Osteoblast (primary cell): Measurements from ENCODE around the gene COL4A2. TPM values are rescaled to one million over a fixed set of nuclear protein-coding genes. Genes with fewer than 3 reads are reported as not detected.

Experiments used
- DNase-seq: peaks from one replicate; pipeline ENCODE4 v3.0.0; 2011; ENCODE audit warnings: low spot score, mixed read lengths; ENCODE audit not compliant: insufficient read length; ENCODE audit errors: missing footprints
- H2AFZ ChIP-seq: 2 replicates; pipeline ENCODE4 v1.6.0; 2011; ENCODE audit warnings: mild to moderate bottlenecking, low read length
- H3K27ac ChIP-seq: 2 replicates; pipeline ENCODE4 v1.5.1; 2011; ENCODE audit warnings: mild to moderate bottlenecking, low read depth, low read length, moderate library complexity
- H3K27me3 ChIP-seq: 2 replicates; pipeline ENCODE4 v1.6.0; 2012; ENCODE audit warnings: mild to moderate bottlenecking, control low read depth, inconsistent platforms, low read length, moderate library complexity; ENCODE audit not compliant: insufficient read depth
- H3K36me3 ChIP-seq: 2 replicates; pipeline ENCODE4 v1.5.1; 2011; ENCODE audit warnings: mild to moderate bottlenecking, low read length, control low read depth, moderate library complexity; ENCODE audit not compliant: insufficient read depth
- H3K4me1 ChIP-seq: 2 replicates; pipeline ENCODE4 v1.5.1; 2011; ENCODE audit warnings: mild to moderate bottlenecking, low read length, control low read depth, moderate library complexity; ENCODE audit not compliant: insufficient read depth
- H3K4me2 ChIP-seq: 2 replicates; pipeline ENCODE4 v1.6.0; 2011; ENCODE audit warnings: mild to moderate bottlenecking, low read length; ENCODE audit not compliant: insufficient read depth
- H3K4me3 ChIP-seq: fragments of 200-600 bp; sonication (generic); 3 replicates; pipeline ENCODE4 v1.5.1; 2012; ENCODE audit warnings: mild to moderate bottlenecking, low read length, inconsistent platforms; ENCODE audit not compliant: insufficient read depth
- H3K79me2 ChIP-seq: 2 replicates; pipeline ENCODE4 v1.6.0; 2012; ENCODE audit warnings: mild to moderate bottlenecking, low read length, control low read depth, inconsistent platforms; ENCODE audit not compliant: insufficient read depth
- H3K9me3 ChIP-seq: 2 replicates; pipeline ENCODE4 v1.5.1; 2011; ENCODE audit warnings: low read depth, low read length, control low read depth
- H4K20me1 ChIP-seq: 2 replicates; pipeline ENCODE4 v1.6.0; 2012; ENCODE audit warnings: mild to moderate bottlenecking, low read length, control low read depth; ENCODE audit not compliant: insufficient read depth
- CTCF ChIP-seq: IDR thresholded peaks from 2 replicates; pipeline ENCODE4 v1.5.1; 2011; ENCODE audit warnings: mild to moderate bottlenecking, low read depth, low read length, moderate library complexity; ENCODE audit errors: extremely low read depth
- total RNA-seq: library from RNA; depleted of rRNA; stranded (reverse); fragments of >200 nt; gene quantifications from 2 replicates; pipeline ENCODE4 v1.2.3, GENCODE V29; 2012

Gene COL4A2
- total RNA-seq, 1 donor, result 267 TPM

DNA sequence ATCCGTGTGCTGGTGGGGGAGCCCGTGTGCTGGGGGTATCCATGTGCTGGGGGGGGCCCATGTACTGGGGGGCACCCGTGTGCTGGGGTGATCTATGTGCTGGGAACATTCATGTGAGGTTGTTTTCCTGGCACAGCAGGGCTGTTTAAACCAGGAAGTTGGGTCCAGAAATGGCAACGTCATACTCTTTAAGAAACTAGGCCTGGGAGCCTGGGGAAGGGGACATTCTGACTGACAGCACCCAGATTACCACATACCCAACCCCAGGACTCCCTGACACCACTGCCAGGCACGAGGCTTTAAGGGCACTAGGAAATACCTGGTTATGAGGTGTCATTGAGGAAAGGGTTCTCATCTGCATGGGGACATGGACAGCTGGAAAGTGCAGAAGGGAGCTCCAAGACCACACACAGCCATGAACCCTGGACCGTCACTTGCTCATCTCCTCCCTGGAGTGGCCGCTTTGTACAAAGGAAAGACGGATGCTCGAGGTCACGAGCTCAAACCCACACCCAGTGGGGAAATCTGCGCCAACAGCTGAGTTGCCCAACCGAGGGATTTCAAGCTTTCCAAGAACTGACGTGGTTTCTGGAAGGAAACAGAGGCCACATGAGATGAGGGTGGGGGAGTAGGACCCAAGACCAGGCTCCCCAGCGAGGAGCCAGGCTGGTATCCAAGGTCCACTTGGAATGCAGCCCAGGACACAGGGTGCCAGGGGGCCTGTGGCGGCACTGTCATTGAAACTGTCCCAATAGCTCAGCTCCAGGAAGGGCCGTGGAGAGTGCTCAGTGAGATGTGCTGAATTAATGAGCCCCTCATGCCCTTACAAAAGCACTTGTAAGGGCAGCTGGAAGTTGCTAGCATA, 213.6 kb downstream of the COL4A2 start:
- Histone ChIP-seq H4K20me1 (peaks cover 2% of the 10 kb centered on the region), H3K27ac (peak overlapping the region; percentile 49), H3K9me3 (no peaks in the 10 kb centered on the region), H3K36me3 (no peaks in the 10 kb centered on the region), H2AFZ (no peak overlapping the region), H3K4me1 (peaks cover 17% of the 10 kb centered on the region), H3K4me2 (peak overlapping the region; percentile 6), H3K27me3 (no peaks in the 10 kb centered on the region), H3K4me3 (no peak overlapping the region), H3K79me2 (no peaks in the 10 kb centered on the region)
- TF ChIP-seq CTCF, result no peak
- peak; percentile 94 for DNase-seq

DNA sequence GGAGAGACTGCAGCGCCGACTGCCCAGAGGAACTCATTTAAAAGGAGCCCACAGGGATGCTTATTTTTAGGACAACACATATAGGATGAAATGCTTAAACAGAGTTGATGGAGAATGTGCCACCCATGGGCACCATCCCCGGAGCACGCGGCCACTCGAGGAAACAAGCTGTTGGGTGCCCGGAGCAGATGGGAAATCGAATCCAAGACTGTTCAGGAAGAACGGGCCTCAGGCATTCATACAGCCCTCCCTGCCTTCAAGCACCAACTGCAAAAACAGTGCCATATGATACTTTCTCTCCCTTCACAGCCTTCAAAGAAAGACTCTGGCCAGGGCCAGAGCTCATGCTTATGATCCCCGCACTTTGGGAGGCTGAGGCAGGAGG, 214.2 kb downstream of the COL4A2 start:
- peak overlapping the region; percentile 6 for H3K4me2 ChIP-seq
- H3K79me2 ChIP-seq, result no peaks in the 10 kb centered on the region
- H3K4me1 ChIP-seq, result peaks cover 17% of the 10 kb centered on the region
- H2AFZ ChIP-seq, result no peak overlapping the region
- DNase-seq, result peak; percentile 14
- TF ChIP-seq CTCF, result no peak
- H3K9me3 ChIP-seq, result no peaks in the 10 kb centered on the region
- H3K4me3 ChIP-seq, result no peak overlapping the region
- peak overlapping the region; percentile 49 for H3K27ac ChIP-seq
- peaks cover 2% of the 10 kb centered on the region for H4K20me1 ChIP-seq
- H3K27me3 ChIP-seq, result no peaks in the 10 kb centered on the region
- H3K36me3 ChIP-seq, result no peaks in the 10 kb centered on the region

DNA sequence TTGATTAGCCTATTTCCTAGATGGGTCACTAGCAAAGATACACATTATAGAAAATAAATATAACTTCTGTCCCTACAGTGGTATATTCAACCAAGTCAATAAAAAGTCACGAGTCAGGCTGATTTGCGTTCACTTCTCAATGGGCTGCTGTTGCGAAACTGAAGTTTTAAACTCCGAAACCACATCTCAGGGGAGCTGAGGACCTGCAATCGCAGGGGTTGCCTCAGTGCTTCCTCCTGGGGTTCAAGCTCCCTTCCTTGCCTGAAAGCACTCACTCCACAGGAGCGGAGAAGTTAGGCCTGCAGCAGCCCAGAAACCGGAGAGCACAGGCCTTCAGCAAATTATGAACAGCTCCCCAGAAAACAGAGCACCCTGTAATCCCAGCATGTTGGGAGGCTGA, 214.9 kb downstream of the COL4A2 start:
- Histone ChIP-seq H4K20me1 (peaks cover 2% of the 10 kb centered on the region), H3K4me3 (no peak overlapping the region), H3K36me3 (no peaks in the 10 kb centered on the region), H3K4me2 (no peak overlapping the region), H3K27ac (no peak overlapping the region), H3K27me3 (no peaks in the 10 kb centered on the region), H3K9me3 (no peaks in the 10 kb centered on the region), H2AFZ (no peak overlapping the region), H3K4me1 (peaks cover 17% of the 10 kb centered on the region), H3K79me2 (no peaks in the 10 kb centered on the region)
- TF ChIP-seq CTCF, result no peak
- peak; percentile 9 for DNase-seq

DNA sequence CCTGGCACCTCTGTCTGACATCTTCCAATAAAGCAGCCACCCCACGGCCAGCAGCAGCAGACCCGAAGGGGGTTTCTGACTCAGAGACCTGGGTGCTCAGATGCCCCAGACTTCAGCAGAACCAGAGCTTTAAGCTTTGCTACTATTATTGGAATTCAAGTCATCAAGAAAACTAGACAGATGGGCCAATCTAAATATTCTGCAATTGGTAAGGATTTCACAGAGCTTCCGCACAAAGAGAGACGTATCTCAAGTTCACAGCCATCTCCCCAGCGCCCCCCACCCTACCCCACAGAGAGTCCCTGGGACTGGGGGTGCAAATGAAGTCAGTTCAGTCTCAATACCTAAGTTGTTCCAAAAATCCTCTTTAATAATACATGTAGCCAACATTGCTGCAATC, 215.6 kb downstream of the COL4A2 start:
- H3K36me3 ChIP-seq, result no peaks in the 10 kb centered on the region
- H3K79me2 ChIP-seq, result no peaks in the 10 kb centered on the region
- no peak overlapping the region for H3K27ac ChIP-seq
- no peaks in the 10 kb centered on the region for H3K27me3 ChIP-seq
- no peak overlapping the region for H3K4me2 ChIP-seq
- H3K4me1 ChIP-seq, result peaks cover 15% of the 10 kb centered on the region
- no peak overlapping the region for H3K4me3 ChIP-seq
- DNase-seq, result peak; percentile 30
- peaks cover 2% of the 10 kb centered on the region for H4K20me1 ChIP-seq
- no peak overlapping the region for H2AFZ ChIP-seq
- H3K9me3 ChIP-seq, result no peaks in the 10 kb centered on the region
- no peak for TF ChIP-seq CTCF
